GM19099 (cell line): Measurements from ENCODE around the gene MEIS1.

Experiments used
- POLR2A ChIP-seq: IDR thresholded peaks from 3 replicates; pipeline ENCODE4 v1.6.1; 2011; ENCODE audit warnings: low read depth; ENCODE audit not compliant: insufficient read length; ENCODE audit errors: extremely low read depth

The MEIS1 gene

GRCh38 chr2:66498289-66498975 is 63.5 kb downstream of the MEIS1 start:
- no peak for TF ChIP-seq POLR2A

- no peak for TF ChIP-seq POLR2A
Measured at GRCh38 chr2:66501267-66501666, 66.3 kb downstream of the MEIS1 start.

- TF ChIP-seq POLR2A: no peak
Measured at GRCh38 chr2:66506265-66506664, 71.3 kb downstream of the MEIS1 start.

- TF ChIP-seq POLR2A: no peak
Measured at GRCh38 chr2:66507673-66508201, 72.8 kb downstream of the MEIS1 start.

- no peak for TF ChIP-seq POLR2A
Measured at GRCh38 chr2:66508484-66509071, 73.7 kb downstream of the MEIS1 start.

GRCh38 chr2:66509326-66509811 is 74.4 kb downstream of the MEIS1 start:
- TF ChIP-seq POLR2A: no peak

- TF ChIP-seq POLR2A: no peak
Measured at GRCh38 chr2:66512626-66513025, 77.7 kb downstream of the MEIS1 start.

- no peak for TF ChIP-seq POLR2A
Measured at GRCh38 chr2:66515743-66516142, 80.8 kb downstream of the MEIS1 start.

- TF ChIP-seq POLR2A: no peak
Measured at GRCh38 chr2:66516499-66516898, 81.6 kb downstream of the MEIS1 start.

GRCh38 chr2:66517772-66518171 is 82.8 kb downstream of the MEIS1 start:
- no peak for TF ChIP-seq POLR2A

- TF ChIP-seq POLR2A: no peak
Measured at GRCh38 chr2:66519264-66519843, 84.4 kb downstream of the MEIS1 start.

- TF ChIP-seq POLR2A: no peak
Measured at GRCh38 chr2:66521291-66521922, 86.5 kb downstream of the MEIS1 start.

- no peak for TF ChIP-seq POLR2A
Measured at GRCh38 chr2:66522611-66523376, 87.9 kb downstream of the MEIS1 start.

GRCh38 chr2:66523377-66523969 is 88.5 kb downstream of the MEIS1 start:
- TF ChIP-seq POLR2A: no peak
